Peyer's patch (tissue), 4 donors: ENCODE measurements around the gene TLL1.

Source experiments
- POLR2A ChIP-seq, 2 donors: fragments of 450-650 bp; IDR thresholded peaks; one replicate each; pipeline ENCODE4 v1.5.1; 2017; ENCODE audit warnings: antibody characterized with exemption in 2 of 2, mild to moderate bottlenecking in 2 of 2, moderate library complexity in 2 of 2
- TF ChIP-seq, protein P1 (sequence below), 6 experiments: fragments of 450-650 bp in 4 of 6; fragments of 200-600 bp in 2 of 6; sonication (generic) in 1 of 6; IDR thresholded peaks; one replicate each; pipeline ENCODE4 v1.5.1; 2017 to 2019; ENCODE audit warnings: antibody characterized with exemption in 6 of 6, mild to moderate bottlenecking in 3 of 6, moderate library complexity in 1 of 6

DNA sequence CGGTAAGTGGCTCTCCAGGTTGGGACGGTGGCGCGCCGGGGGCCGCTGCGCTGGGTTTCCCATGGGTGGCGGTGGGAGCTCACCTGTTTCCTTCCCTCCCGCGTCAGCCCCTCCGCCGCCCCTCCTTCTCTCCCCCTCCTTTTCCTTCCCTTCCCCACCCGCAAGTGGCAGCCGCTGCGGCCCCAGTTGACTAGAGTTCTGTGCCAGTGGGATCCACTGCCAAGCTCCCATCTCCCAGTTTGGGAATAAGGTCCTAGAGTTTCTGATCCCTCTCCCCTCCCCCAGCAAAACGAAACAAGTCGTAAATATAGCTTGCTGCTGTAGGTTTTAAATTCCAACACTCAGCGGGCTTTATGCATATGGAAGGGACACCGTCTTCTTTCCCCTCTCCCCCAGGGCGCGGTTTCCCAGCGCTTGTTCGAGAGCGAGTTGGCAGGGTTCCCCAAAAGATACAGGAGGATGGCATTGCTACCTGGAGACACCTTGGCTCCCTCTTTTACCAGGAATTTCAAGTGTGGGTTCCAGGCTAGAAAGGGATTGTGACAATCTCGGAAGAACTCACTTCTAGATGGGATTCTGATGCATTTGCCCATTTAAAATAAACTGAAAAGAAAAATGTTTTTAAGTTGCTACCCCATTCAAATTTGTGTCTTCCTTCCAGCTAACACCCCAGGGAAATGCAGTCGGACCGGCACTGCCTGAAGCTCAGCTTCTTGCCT is 1.2 kb downstream of the TLL1 start:
- TF ChIP-seq, protein P1, sequence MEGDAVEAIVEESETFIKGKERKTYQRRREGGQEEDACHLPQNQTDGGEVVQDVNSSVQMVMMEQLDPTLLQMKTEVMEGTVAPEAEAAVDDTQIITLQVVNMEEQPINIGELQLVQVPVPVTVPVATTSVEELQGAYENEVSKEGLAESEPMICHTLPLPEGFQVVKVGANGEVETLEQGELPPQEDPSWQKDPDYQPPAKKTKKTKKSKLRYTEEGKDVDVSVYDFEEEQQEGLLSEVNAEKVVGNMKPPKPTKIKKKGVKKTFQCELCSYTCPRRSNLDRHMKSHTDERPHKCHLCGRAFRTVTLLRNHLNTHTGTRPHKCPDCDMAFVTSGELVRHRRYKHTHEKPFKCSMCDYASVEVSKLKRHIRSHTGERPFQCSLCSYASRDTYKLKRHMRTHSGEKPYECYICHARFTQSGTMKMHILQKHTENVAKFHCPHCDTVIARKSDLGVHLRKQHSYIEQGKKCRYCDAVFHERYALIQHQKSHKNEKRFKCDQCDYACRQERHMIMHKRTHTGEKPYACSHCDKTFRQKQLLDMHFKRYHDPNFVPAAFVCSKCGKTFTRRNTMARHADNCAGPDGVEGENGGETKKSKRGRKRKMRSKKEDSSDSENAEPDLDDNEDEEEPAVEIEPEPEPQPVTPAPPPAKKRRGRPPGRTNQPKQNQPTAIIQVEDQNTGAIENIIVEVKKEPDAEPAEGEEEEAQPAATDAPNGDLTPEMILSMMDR (IDR thresholded peaks at IDR 0.05), result no peak
- no peak for TF ChIP-seq POLR2A (IDR thresholded peaks at IDR 0.05)
